ENCODE measurements around the gene MYO18B. TPM values are rescaled to one million over a fixed set of nuclear protein-coding genes. Genes with fewer than 3 reads are reported as not detected.

The MYO18B gene
- total and polyA plus RNA-seq, 2 of the 8 experiments (the other 6 are each of a cell fraction or from before 2014, with no cell fraction given): 0.62 to 0.78 TPM

DNA sequence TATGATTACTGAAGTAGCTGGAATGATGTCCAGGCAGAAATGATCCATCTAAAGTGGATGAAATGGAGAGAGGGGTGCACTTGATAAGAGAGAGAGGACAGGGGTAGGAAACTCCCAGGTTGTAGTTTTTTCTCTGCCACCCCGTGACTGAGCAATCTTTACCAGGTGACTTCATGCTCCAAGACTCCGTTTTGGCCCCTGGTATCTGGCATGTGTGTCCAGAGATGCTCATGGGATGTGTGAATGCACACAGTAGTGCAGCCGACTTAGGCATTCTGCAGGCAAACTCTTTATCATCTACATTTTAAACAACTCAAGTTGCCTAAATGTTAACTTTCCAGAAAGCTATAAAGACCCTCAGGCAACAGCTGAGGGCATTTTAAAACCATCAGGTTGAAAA lies 238.0 kb downstream of the MYO18B start:
- Histone ChIP-seq H2BK12ac (ENCODE audit: low read depth, low read length) (no peak overlapping the region), H2AK5ac (ENCODE audit: low read depth, low read length) (no peak overlapping the region), H3K18ac (ENCODE audit: extremely low read depth, low read length) (no peak overlapping the region), H3K79me2 (ENCODE audit: control insufficient read depth in 1 of 2, insufficient read depth in 2 of 2, low read length in 2 of 2) (no peaks in the 10 kb centered on the region), H2BK15ac (ENCODE audit: low read length) (no peak overlapping the region), H2BK120ac (replicated peaks; ENCODE audit: low read depth, low read length) (no peak overlapping the region), H2BK5ac (ENCODE audit: low read depth, low read length) (no peak overlapping the region), H3K27me3 (replicated peaks in 1 of 4; ENCODE audit: control insufficient read depth in 3 of 4, extremely low read depth in 1 of 4, insufficient read depth in 3 of 4, low read length in 3 of 4) (no peaks in the 10 kb centered on the region), H3K27ac (ENCODE audit: low read depth, low read length) (no peak overlapping the region), H4K91ac (replicated peaks; ENCODE audit: insufficient read length, low read length) (no peak overlapping the region), H3K36me3 (ENCODE audit: control insufficient read depth in 2 of 4, insufficient read depth in 4 of 4, low read length in 3 of 4) (no peaks in the 10 kb centered on the region), H2AFZ (ENCODE audit: low read length) (no peak overlapping the region), H2BK20ac (ENCODE audit: low read length) (no peak overlapping the region), H3K4me1 (replicated peaks in 1 of 4; ENCODE audit: control insufficient read depth in 3 of 4, insufficient read depth in 4 of 4, low read length in 3 of 4) (no peaks in the 10 kb centered on the region), H3K14ac (ENCODE audit: insufficient read length) (no peak overlapping the region), H3K23ac (ENCODE audit: insufficient read length) (no peak overlapping the region), H3K23me2 (ENCODE audit: low read depth, low read length) (no peaks in the 10 kb centered on the region), H3K4me3 (ENCODE audit: extremely low read depth in 1 of 4, insufficient read depth in 2 of 4, low read depth in 3 of 4, low read length in 4 of 4) (no peak overlapping the region), H3K4me2 (ENCODE audit: insufficient read depth in 1 of 2, low read depth in 2 of 2, low read length in 2 of 2) (no peak overlapping the region), H4K20me1 (replicated peaks in 1 of 2; ENCODE audit: control insufficient read depth in 1 of 2, insufficient read depth in 2 of 2, low read length in 2 of 2) (no peaks in the 10 kb centered on the region), H3K9me3 (ENCODE audit: insufficient read depth in 2 of 2, low read depth in 1 of 2, low read length in 1 of 2) (peaks cover 0 to 2% of the 10 kb centered on the region in 2 experiments; a peak in 1 of 4 replicates), H4K5ac (ENCODE audit: insufficient read length, low read depth, low read length) (no peak overlapping the region), H3K9ac (replicated peaks in 1 of 4; ENCODE audit: extremely low read depth in 1 of 4, low read depth in 3 of 4, low read length in 3 of 4) (no peak overlapping the region), H3K4ac (replicated peaks; ENCODE audit: insufficient read length, low read depth, low read length) (no peak overlapping the region), H4K8ac (ENCODE audit: extremely low read depth, insufficient read depth, low read length) (no peak overlapping the region), H3K56ac (replicated peaks; ENCODE audit: insufficient read length, low read depth, low read length) (no peak overlapping the region), H3K79me1 (ENCODE audit: low read depth, low read length) (no peaks in the 10 kb centered on the region)
- no peak for DNase-seq (ENCODE audit: low read depth in 1 of 2, low spot score in 2 of 2)
- 87% methylated on average over 3 of the region's 3 CpGs; no CpG with 5 or more reads in 1 of the 2 experiments for WGBS, 2 experiments (ENCODE audit: extremely low coverage in 1 of 2, insufficient coverage in 1 of 2, insufficient read length in 1 of 2, insufficient replicate concordance in 2 of 2, low coverage in 1 of 2, low lambda C conversion rate in 2 of 2, missing lambda C conversion rate in 1 of 2)
- CTCF ChIA-PET (ENCODE audit: partially characterized antibody): no interaction called here
- POLR2A ChIA-PET (ENCODE audit: partially characterized antibody): interaction anchor here (1.3 kb wide), 1 partner anchor 8 kb away, joined by 3 read pairs; no protein-coding TSS in a partner anchor
- no peak for FAIRE-seq
- TF ChIP-seq KDM5A (IDR thresholded peaks at IDR 0.05; ENCODE audit: low read length) (no peak), CEBPB (IDR thresholded peaks at IDR 0.05; ENCODE audit: low read depth, low read length) (no peak), E2F6 (IDR thresholded peaks at IDR 0.05) (no peak), CREB1 (IDR thresholded peaks at IDR 0.05) (no peak), EP300 (IDR thresholded peaks at IDR 0.05; ENCODE audit: borderline replicate concordance in 1 of 2, low read depth in 2 of 2, low read length in 2 of 2) (no peak), SIN3A (conservative IDR thresholded peaks at IDR 0.05 in 1 of 2, IDR thresholded peaks at IDR 0.05 in 1 of 2; ENCODE audit: low read depth in 1 of 2, low read length in 2 of 2) (no peak), RXRA (IDR thresholded peaks at IDR 0.05; ENCODE audit: insufficient read depth, low read depth, low read length) (no peak), CHD1 (IDR thresholded peaks at IDR 0.05; ENCODE audit: low read depth, low read length) (no peak), HDAC2 (IDR thresholded peaks at IDR 0.05; ENCODE audit: borderline replicate concordance in 1 of 2, low read depth in 2 of 2, low read length in 2 of 2) (no peak), JUN (IDR thresholded peaks at IDR 0.05; ENCODE audit: low read depth, low read length) (no peak), ATF3 (IDR thresholded peaks at IDR 0.05; ENCODE audit: insufficient read depth, low read depth, low read length) (no peak), SUZ12 (IDR thresholded peaks at IDR 0.05; ENCODE audit: low read length) (no peak)
